HG03469 (cell line): ENCODE data around the gene FHAD1.
"Not testable (repeated sequence)": the region's sequence is repeated elsewhere in the genome, so short reads cannot be mapped to it uniquely, and the experiment has no call there.

ENCODE experiments used
- ATAC-seq: cut with Tn5 transposase; IDR thresholded peaks from one replicate; pipeline ENCODE4 v1.9.1; 2021; ENCODE audit warnings: mild to moderate bottlenecking, moderate library complexity, moderate number of reproducible peaks; ENCODE audit not compliant: unreplicated experiment

Gene FHAD1

GRCh38 chr1:15303935-15304334 is 56.9 kb downstream of the FHAD1 start:
- ATAC-seq, result no peak

GRCh38 chr1:15304708-15305467 is 57.9 kb downstream of the FHAD1 start:
- no peak for ATAC-seq

GRCh38 chr1:15305468-15305770 is 58.4 kb downstream of the FHAD1 start:
- ATAC-seq, result no peak

GRCh38 chr1:15306352-15306751 is 59.3 kb downstream of the FHAD1 start:
- ATAC-seq, result not testable (repeated sequence)

GRCh38 chr1:15308135-15308534 is 61.1 kb downstream of the FHAD1 start:
- no peak for ATAC-seq

GRCh38 chr1:15308621-15309027 is 61.6 kb downstream of the FHAD1 start:
- ATAC-seq, result no peak

- ATAC-seq, result no peak
These were observed 62.7 kb downstream of the FHAD1 start for GRCh38 chr1:15309687-15310086.

- no peak for ATAC-seq
These were observed 63.5 kb downstream of the FHAD1 start for GRCh38 chr1:15310544-15310943.

- ATAC-seq, result no peak
These were observed 64.2 kb downstream of the FHAD1 start for GRCh38 chr1:15311122-15311822.

GRCh38 chr1:15311880-15312279 is 64.9 kb downstream of the FHAD1 start:
- ATAC-seq, result no peak

- no peak for ATAC-seq
These were observed 65.8 kb downstream of the FHAD1 start for GRCh38 chr1:15312626-15313411.

GRCh38 chr1:15314328-15315281 is 67.6 kb downstream of the FHAD1 start:
- no peak for ATAC-seq

GRCh38 chr1:15315815-15316214 is 68.8 kb downstream of the FHAD1 start:
- ATAC-seq, result no peak

GRCh38 chr1:15316510-15316909 is 69.5 kb downstream of the FHAD1 start:
- no peak for ATAC-seq

- ATAC-seq, result no peak
These were observed 73.2 kb downstream of the FHAD1 start for GRCh38 chr1:15320267-15320666.

- no peak for ATAC-seq
These were observed 74.6 kb downstream of the FHAD1 start for GRCh38 chr1:15321601-15322000.

GRCh38 chr1:15322648-15323350 is 75.8 kb downstream of the FHAD1 start:
- no peak for ATAC-seq

GRCh38 chr1:15323351-15323988 is 76.4 kb downstream of the FHAD1 start:
- ATAC-seq, result no peak

GRCh38 chr1:15323989-15324868 is 77.2 kb downstream of the FHAD1 start:
- no peak for ATAC-seq
